Caco-2 (cell line): Measurements from ENCODE around the gene GARIN5A. TPM values are rescaled to one million over a fixed set of nuclear protein-coding genes. Genes with fewer than 3 reads are reported as not detected.

Experiments used
- BruUV-seq: library from RNA; stranded (reverse); fragments of 400-500 nt; replicated peaks from 2 replicates; lab custom pipeline; 2021; lab: Mats Ljungman, UMichigan
- CTCF ChIA-PET: fragments of 300-600 bp; sonication (Branson Sonifier 250); formaldehyde crosslinking; loops from one replicate; lab custom pipeline; 2022; ENCODE audit warnings: antibody characterized with exemption; lab: Charles Lee
- POLR2A ChIA-PET: fragments of 300-600 bp; sonication (Branson Sonifier 250); formaldehyde crosslinking; loops from one replicate; lab custom pipeline; 2022; ENCODE audit warnings: antibody characterized with exemption; lab: Charles Lee
- DNase-seq, 2 experiments: peaks; one replicate each; pipeline versions ENCODE4 v3.0.0 to v3.0.0-alpha.2; 2020 to 2022
- H3K27me3 ChIP-seq: replicated peaks from 2 replicates; pipeline ENCODE4 v1.6.0; 2011; ENCODE audit warnings: low read length; ENCODE audit not compliant: control insufficient read depth, insufficient read depth
- H3K36me3 ChIP-seq: 2 replicates; pipeline ENCODE4 v1.5.1; 2011; ENCODE audit warnings: low read length; ENCODE audit not compliant: control insufficient read depth, insufficient read depth
- H3K4me1 ChIP-seq: fragments of 250-450 bp; sonication (Bioruptor Pico); 2 replicates; pipeline ENCODE4 v1.5.1; 2020; ENCODE audit warnings: mild to moderate bottlenecking
- H3K4me3 ChIP-seq: 2 replicates; pipeline ENCODE4 v1.5.1; 2011; ENCODE audit warnings: low read depth, mild to moderate bottlenecking, control low read depth, low read length
- H3K9me3 ChIP-seq: fragments of 250-450 bp; sonication (Bioruptor Pico); 2 replicates; pipeline ENCODE4 v1.5.1; 2020; ENCODE audit warnings: mild to moderate bottlenecking, moderate library complexity
- H3K27ac Mint-ChIP-seq: one replicate; pipeline ENCODE4 v1.8.0; 2022; ENCODE audit warnings: mixed read lengths; ENCODE audit not compliant: unreplicated experiment
- H3K27me3 Mint-ChIP-seq: one replicate; pipeline ENCODE4 v1.8.0; 2022; ENCODE audit warnings: mixed read lengths; ENCODE audit not compliant: insufficient read depth, unreplicated experiment
- H3K36me3 Mint-ChIP-seq: one replicate; pipeline ENCODE4 v1.8.0; 2022; ENCODE audit warnings: mild to moderate bottlenecking, mixed read lengths; ENCODE audit not compliant: insufficient read depth, unreplicated experiment
- H3K4me1 Mint-ChIP-seq: one replicate; pipeline ENCODE4 v1.8.0; 2022; ENCODE audit warnings: low read depth, mixed read lengths; ENCODE audit not compliant: unreplicated experiment
- H3K4me3 Mint-ChIP-seq: one replicate; pipeline ENCODE4 v1.8.0; 2022; ENCODE audit warnings: mild to moderate bottlenecking, moderate library complexity, mixed read lengths; ENCODE audit not compliant: unreplicated experiment
- H3K9me3 Mint-ChIP-seq: one replicate; pipeline ENCODE4 v1.8.0; 2022; ENCODE audit warnings: mixed read lengths; ENCODE audit not compliant: unreplicated experiment
- CTCF ChIP-seq, 2 experiments: fragments of 200-600 bp in 1 of 2; IDR thresholded peaks; 1 replicate in 1 of 2; 2 replicates in 1 of 2; pipeline versions ENCODE4 v1.5.1 to v1.8.0; 2011 to 2022; ENCODE audit warnings: antibody characterized with exemption in 1 of 2, control low read depth in 1 of 2, inconsistent platforms in 1 of 2, low read depth in 1 of 2, low read length in 1 of 2, mild to moderate bottlenecking in 1 of 2, moderate library complexity in 1 of 2; ENCODE audit not compliant: insufficient read depth in 1 of 2, severe bottlenecking in 1 of 2, unreplicated experiment in 1 of 2
- intact Hi-C: fragments of 100-400 bp; cut with micrococcal nuclease; formaldehyde crosslinking; loops from one replicate; pipeline ENCODE4 v1.10.0; 2022; ENCODE audit not compliant: unreplicated experiment
- total RNA-seq: library from RNA; stranded (reverse); gene quantifications from 2 replicates; pipeline ENCODE4 v1.2.3, GENCODE V29; 2022

Gene GARIN5A
- total RNA-seq, 1 experiment from 2014 or later: 1.4 TPM

- no peaks in the 10 kb centered on the region for H3K9me3 ChIP-seq
- H3K4me1 ChIP-seq: peaks cover 12% of the 10 kb centered on the region
- ChIA-PET CTCF (no interaction called here), POLR2A (no interaction called here)
- no TSS peak for BruUV-seq
- Mint-ChIP-seq H3K36me3 (peaks cover 5% of the 10 kb centered on the region), H3K27ac (no peak overlapping the region), H3K4me3 (no peak overlapping the region), H3K27me3 (no peaks in the 10 kb centered on the region), H3K9me3 (no peaks in the 10 kb centered on the region), H3K4me1 (peaks cover 15% of the 10 kb centered on the region)
- DNase-seq: no peak
- no peaks in the 10 kb centered on the region for H3K27me3 ChIP-seq
- H3K36me3 ChIP-seq: no peaks in the 10 kb centered on the region
- intact Hi-C loops: no loop called here
- TF ChIP-seq CTCF (IDR thresholded peaks at IDR 0.05; ENCODE audit: insufficient read depth in 1 of 2, low read depth in 1 of 2, low read length in 1 of 2, severe bottlenecking in 1 of 2, unreplicated experiment in 1 of 2): no peak
- no peak overlapping the region for H3K4me3 ChIP-seq
These were observed 29.4 kb upstream of the GARIN5A start for GRCh38 chr19:50505856-50506611.

- intact Hi-C loops: no loop called here
- CTCF ChIA-PET: no interaction called here
- no TSS peak for BruUV-seq
- peaks cover 19% of the 10 kb centered on the region for H3K4me1 ChIP-seq
- no peaks in the 10 kb centered on the region for H3K36me3 ChIP-seq
- H3K27ac Mint-ChIP-seq: no peak overlapping the region
- H3K9me3 ChIP-seq: no peaks in the 10 kb centered on the region
- peaks cover 13% of the 10 kb centered on the region for H3K4me1 Mint-ChIP-seq
- no peaks in the 10 kb centered on the region for H3K36me3 Mint-ChIP-seq
- H3K9me3 Mint-ChIP-seq: no peaks in the 10 kb centered on the region
- H3K4me3 Mint-ChIP-seq: no peak overlapping the region
- no peaks in the 10 kb centered on the region for H3K27me3 ChIP-seq
- no peak for TF ChIP-seq CTCF (IDR thresholded peaks at IDR 0.05; ENCODE audit: insufficient read depth in 1 of 2, low read depth in 1 of 2, low read length in 1 of 2, severe bottlenecking in 1 of 2, unreplicated experiment in 1 of 2)
- no peaks in the 10 kb centered on the region for H3K27me3 Mint-ChIP-seq
- no peak for DNase-seq
- H3K4me3 ChIP-seq: no peak overlapping the region
- POLR2A ChIA-PET: no interaction called here
These were observed 25.2 kb upstream of the GARIN5A start for GRCh38 chr19:50501568-50502475.

GRCh38 chr19:50501186-50501567 lies 24.5 kb upstream of the GARIN5A start:
- no peak for TF ChIP-seq CTCF (IDR thresholded peaks at IDR 0.05; ENCODE audit: insufficient read depth in 1 of 2, low read depth in 1 of 2, low read length in 1 of 2, severe bottlenecking in 1 of 2, unreplicated experiment in 1 of 2)
- no TSS peak for BruUV-seq
- ChIA-PET POLR2A (interaction anchor here (0.5 kb wide), 1 partner anchor 10 kb away, joined by 3 read pairs; the partner anchor contains the start of gene JOSD2), CTCF (no interaction called here)
- Histone ChIP-seq H3K27me3 (no peaks in the 10 kb centered on the region), H3K4me1 (peaks cover 19% of the 10 kb centered on the region), H3K9me3 (no peaks in the 10 kb centered on the region), H3K36me3 (no peaks in the 10 kb centered on the region), H3K4me3 (no peak overlapping the region)
- H3K4me3 Mint-ChIP-seq: peak overlapping the region; percentile 8
- no peaks in the 10 kb centered on the region for H3K27me3 Mint-ChIP-seq
- peaks cover 13% of the 10 kb centered on the region for H3K4me1 Mint-ChIP-seq
- DNase-seq: peak; percentile 56 to 63
- H3K36me3 Mint-ChIP-seq: no peaks in the 10 kb centered on the region
- no peaks in the 10 kb centered on the region for H3K9me3 Mint-ChIP-seq
- intact Hi-C loops: no loop called here
- no peak overlapping the region for H3K27ac Mint-ChIP-seq
